ENCODE measurements around the gene DUSP1.
"Not testable (repeated sequence)": the region's sequence is repeated elsewhere in the genome, so short reads cannot be mapped to it uniquely, and the experiment has no call there.

The DUSP1 gene, protein sequence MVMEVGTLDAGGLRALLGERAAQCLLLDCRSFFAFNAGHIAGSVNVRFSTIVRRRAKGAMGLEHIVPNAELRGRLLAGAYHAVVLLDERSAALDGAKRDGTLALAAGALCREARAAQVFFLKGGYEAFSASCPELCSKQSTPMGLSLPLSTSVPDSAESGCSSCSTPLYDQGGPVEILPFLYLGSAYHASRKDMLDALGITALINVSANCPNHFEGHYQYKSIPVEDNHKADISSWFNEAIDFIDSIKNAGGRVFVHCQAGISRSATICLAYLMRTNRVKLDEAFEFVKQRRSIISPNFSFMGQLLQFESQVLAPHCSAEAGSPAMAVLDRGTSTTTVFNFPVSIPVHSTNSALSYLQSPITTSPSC

DNA sequence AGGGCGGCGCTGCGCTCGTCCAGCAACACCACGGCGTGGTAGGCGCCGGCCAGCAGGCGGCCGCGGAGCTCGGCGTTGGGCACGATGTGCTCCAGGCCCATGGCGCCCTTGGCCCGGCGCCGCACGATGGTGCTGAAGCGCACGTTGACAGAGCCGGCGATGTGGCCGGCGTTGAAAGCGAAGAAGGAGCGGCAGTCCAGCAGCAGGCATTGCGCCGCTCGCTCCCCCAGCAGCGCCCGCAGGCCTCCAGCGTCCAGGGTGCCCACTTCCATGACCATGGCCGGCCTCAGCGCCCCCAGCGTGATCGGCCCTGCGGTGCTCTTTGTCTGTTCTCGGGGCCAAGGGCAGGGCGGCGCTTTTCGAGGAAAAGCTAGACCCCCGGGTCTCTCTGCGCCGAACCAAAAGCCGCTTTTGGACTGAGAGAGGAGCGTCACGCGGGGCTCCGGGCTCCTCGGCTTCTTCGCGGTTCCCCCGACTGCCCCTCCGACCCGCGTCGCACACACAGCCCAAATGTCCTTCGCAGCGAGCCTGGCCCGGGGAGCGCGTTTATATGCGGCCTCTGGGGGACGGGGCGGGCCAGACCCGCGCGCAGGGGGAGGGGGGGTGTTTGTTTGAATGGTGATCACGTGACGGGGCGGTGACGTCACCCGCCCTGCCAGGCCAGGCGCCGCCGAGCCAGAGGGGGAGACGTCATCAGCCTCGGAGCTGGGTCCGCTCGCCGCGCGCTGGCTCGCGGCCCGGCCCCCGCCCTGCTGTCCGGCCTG is at the start of gene DUSP1:
DUSP1 (minus strand) TSS at position 521 of the 764 bp plus-strand sequence; CDS start at position 278, 243 bp downstream.
- DNase-seq (ENCODE audit: low read depth in 2 of 2) = peak; percentile 92 to 93

DNA sequence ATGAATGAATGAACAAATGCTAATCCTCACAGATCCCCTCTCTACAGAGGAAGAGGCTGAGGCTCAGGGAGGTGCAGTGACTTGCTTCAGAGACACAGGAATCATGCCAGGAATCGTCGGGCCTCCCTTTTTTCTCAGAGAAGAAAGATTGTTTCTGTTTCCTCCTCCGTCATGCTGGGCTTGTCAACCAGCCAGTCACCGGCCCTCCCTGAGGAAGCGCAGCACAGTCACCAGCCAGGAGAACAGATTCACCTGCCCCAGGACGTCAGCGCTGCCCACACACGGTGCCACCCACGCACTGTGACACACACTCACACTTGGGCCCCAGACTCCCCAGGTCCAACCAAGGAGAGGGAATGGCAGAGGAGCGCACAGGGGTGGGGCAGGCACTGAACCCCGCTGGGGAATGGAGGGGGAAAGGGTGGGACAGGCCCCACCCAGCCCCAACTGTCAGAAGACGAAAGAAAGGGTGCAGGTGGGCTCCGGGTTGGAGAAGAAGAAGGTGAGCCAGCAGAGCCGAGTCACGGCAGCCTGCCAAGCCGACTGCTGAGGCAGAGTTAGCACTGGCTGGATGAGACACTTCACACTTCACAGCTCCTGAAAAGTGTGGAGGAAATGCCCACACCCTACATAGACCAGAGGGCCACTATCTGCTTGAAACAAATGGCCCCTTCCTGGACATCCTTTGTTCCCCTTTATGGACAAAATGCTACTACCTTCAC is 49.2 kb upstream of the DUSP1 start:
- no peak for DNase-seq (ENCODE audit: low read depth in 2 of 2)

DNA sequence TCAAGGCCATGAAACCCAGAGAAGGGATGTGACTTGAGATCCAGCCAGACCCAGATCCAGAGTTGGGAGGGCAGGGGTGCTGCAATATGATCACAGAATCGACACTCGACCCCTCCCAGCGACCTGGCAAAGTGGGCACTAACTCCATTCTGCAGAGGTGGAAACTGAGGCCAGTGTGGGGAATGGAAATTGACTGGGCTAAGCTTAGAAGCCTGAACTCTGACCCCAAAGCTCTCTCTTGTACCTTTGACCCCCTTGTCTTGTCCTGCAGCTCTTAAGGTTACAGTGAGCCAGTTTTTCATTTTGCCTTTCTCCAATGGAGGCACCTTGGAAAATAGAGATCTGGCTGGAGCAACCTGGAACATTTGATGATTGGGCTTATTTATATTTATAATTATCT is 48.6 kb upstream of the DUSP1 start:
- DNase-seq (ENCODE audit: low read depth in 2 of 2) = no peak

DNA sequence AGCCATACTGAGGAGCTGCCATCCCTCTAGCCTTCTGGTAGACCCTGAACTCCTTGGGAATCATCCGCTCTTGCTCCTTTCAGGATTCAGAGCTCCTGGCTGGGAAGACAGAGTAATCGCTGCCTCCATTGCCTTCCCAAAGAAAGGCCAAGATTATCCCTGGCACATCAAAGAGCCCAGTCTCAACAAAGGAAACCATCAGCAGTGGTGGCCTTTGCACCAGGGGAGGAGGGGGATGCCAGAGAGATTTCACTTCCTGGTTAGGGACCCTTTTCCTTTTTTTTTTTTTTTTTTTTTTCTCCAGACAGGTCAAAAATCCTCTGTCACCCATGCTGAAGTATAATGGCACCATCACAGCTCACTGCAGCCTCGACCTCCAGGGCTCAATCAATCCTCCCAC is 47.1 kb upstream of the DUSP1 start:
- no peak for DNase-seq (ENCODE audit: low read depth in 2 of 2)

DNA sequence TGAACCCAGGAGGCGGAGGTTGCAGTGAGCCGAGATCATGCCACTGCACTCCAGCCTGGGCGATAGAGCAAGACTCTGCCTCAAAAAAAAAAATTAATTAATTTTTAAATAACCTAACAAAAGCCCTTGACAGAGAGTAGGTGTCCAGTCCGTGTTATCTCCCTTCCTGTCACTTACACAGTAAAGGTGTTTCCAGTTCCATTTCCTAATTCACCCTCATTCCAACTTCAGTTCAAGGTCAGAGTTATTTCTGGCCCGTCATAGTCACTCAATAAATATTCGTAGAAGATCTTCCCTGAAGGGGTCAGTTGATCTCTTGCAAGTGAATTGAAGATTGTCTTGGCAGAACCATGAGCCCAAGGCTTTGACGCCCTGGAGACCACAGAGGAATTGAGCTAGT is 46.7 kb upstream of the DUSP1 start:
- DNase-seq (ENCODE audit: low read depth in 2 of 2) = no peak

DNA sequence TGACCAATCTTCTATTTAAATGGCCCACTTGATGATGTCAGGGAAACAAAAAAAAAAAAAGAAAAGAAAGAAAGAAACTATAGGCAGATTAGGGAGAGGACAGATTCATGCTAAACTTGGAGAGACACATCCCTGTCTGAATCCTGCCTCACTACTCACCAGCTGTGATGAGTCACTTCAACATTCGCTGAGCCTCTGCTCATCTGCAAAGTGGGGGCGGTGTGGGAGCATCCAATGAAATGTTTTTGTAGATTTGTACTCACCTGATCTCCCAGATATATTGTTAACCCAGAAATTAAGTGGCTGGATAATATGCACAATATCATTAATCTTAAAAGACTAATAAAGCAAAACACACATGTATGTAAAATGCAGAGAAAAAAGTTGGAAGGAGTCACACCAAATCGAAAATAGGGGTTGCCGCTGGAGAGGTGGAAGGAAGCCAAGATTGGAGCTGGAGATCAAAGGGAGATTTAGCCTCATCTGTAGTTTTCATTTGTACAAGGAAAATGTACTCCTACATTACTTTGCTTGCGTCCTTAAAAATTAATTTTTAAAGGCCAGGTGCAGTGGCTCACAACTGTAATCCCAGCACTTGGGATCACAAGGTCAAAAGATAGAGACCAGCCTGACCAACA is 46.0 kb upstream of the DUSP1 start:
- DNase-seq (ENCODE audit: low read depth in 2 of 2) = peak in 1 of 2 experiments; percentile 48

DNA sequence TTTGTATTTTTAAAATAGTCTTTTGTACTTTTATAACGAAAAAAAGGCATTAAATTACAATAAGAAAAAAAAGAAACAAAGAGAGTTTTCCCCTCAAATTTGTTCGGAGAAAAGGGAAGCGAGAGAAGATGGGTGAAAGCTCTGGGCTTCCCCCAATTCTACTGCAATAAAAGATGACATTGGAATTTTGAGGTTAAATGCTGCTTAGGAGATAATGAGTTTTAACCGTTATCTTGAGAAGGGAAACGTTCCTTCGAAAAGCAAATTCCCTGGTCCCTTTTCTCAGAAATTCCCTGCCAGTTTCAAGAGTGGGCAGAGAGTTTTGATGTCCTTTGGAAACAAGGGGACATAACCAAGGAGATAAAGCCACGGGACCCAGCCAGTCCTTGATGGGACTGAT is 44.6 kb upstream of the DUSP1 start:
- DNase-seq (ENCODE audit: low read depth in 2 of 2) = no peak

DNA sequence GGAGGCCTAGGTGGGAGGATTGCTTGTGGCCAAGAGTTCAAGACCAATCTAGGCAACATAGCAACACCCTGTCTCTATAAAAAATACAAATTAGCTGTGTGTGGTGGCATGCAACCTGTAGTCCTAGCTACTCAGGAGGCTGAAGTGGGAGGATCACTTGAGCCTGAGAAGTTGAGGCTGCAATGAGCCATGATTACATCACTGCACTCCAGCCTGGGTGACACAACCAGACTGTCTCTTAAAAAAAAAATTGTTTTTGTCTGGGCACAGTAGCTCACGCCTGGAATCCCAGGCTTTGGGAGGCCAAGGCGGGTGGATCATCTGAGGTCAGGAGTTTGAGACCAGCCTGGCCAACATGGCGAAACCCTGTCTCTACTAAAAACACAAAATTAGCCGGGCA is 40.0 kb upstream of the DUSP1 start:
- not testable (repeated sequence) for DNase-seq (ENCODE audit: low read depth in 2 of 2)

DNA sequence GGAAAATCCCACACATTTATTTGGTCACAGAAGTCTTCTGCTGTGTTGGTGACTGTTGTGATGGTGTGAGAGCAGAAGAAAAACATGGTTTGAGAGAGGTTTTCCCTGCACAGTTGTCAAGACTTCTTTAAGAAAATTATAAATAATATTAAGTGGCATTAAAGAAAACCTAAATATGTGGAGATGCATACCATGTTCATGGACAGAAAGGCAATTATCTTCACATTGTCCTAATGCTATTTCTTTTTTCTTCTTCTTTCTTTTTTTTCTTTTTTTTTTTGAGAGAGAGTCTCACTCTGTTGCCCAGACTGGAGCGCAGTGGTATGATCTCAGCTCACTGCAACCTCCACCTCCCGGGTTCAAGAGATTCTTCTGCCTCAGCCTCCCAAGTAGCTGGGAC is 38.8 kb upstream of the DUSP1 start:
- no peak for DNase-seq (ENCODE audit: low read depth in 2 of 2)

DNA sequence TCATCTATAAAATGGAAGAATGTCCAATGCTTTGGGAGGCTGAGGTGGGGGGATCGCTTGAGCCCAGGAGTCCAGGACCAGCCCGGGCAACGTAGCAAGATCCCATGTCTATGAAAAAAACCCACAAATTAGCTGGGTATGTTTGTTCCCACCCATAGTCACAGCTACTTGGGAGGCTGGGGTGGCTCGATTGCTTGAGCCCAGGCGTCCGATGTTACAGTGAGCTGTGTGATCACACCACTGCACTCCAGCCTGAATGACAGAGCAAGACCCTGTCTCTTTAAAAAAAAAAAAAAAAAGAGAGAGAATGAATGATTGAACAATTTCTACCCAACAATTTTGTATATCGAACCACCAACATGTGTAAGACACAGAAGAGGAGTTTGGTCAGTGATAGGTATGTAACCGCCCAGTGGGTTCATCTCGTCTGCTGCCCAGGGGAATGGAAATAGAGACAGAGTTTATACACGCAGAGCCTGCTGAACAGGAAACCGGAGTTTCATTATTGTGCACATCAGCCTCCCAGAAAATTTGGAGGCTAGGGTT is 36.8 kb upstream of the DUSP1 start:
- no peak for DNase-seq (ENCODE audit: low read depth in 2 of 2)

DNA sequence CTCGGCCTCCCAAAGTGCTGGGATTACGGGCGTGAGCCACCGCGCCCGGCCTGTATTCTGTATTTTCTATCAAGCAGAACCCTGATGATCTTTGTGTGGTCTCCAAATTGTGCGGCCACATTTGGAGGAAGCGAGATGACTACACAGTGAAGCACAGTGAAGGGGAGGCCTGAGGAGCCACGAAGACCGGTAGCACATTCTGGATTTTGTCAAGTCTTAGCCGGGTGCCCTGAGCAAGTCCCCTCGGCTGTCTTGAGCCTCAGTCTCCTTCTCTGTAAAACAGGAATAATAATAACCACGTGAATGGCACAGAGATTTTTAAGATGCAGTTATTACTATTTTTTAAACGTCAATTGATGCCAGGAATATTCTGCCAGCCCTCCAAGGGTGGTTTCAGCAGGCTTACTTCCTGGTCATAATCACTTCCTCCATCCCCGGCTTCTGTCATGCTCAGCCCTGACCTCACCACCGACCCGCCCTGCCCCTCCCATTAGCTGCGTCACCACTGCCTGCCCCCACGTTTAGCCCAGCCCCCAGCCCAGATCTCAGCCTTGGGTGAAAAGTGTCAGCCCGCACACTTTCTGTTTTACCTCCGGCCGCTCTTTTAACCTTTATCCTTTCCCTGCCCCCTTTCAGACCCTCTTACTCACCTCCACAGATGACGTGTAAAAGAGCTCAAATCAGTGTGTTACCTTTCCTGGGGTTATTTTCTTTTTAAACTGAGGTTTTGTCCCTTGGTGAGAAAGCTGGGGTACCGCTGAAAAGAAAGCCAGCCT is 36.1 kb upstream of the DUSP1 start:
- peak in 1 of 2 experiments; percentile 32 for DNase-seq (ENCODE audit: low read depth in 2 of 2)

DNA sequence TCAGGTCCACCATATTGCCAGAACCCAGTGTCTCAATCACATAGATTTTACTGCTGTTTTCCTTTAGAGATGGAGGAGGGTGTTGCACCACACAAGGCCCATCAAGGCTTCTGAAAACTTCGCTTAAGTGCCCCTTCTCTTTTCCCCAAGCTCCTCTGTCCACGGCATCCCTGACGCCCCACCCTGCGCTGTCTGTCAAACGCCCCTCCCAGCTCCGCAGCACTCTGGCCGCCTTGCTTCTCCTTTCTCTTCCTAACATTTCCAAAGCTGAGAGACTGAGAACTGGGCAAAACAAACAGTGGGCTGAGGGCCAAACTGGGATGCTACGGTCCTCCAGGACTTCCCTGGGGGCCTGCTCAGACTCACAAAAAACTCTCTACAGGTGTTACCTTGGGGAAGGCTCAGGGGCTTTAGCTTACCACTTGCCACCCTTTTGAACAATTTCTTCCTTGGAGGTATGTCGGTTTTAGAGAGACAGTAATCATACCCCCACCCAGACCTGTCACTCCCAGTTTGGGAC is 34.8 kb upstream of the DUSP1 start:
- no peak for DNase-seq (ENCODE audit: low read depth in 2 of 2)

DNA sequence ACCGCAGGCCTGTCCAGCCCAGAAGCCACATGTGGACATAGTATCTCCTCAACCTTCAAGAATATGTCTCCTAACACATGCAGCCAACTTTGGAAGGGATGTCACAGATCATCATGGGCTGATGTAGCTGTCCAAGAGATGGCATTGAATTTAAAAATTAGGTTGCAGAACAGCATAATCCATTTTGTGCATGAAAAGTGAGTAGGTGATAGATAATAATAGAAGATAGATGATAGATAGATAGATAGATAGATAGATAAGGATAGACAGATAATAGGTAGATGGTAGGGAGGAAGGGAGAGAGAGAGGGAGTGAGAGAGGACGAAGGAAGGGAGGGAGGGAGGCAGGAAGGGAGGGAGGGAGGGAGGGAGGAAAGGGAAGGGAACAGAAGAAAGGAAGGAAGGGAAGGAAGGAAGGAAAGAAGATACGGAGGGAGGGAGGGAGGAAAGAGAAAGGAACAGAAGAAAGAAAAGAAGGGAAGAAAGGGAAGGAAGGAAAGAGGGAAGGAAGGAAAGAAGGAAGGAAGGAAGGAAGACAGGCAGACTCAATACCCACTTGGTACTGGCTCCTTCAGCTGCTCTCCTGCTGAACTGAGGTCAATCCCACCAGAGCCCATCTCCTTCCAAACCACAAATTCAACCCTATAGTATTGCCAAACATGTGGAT is 34.2 kb upstream of the DUSP1 start:
- DNase-seq (ENCODE audit: low read depth in 2 of 2) = no peak

DNA sequence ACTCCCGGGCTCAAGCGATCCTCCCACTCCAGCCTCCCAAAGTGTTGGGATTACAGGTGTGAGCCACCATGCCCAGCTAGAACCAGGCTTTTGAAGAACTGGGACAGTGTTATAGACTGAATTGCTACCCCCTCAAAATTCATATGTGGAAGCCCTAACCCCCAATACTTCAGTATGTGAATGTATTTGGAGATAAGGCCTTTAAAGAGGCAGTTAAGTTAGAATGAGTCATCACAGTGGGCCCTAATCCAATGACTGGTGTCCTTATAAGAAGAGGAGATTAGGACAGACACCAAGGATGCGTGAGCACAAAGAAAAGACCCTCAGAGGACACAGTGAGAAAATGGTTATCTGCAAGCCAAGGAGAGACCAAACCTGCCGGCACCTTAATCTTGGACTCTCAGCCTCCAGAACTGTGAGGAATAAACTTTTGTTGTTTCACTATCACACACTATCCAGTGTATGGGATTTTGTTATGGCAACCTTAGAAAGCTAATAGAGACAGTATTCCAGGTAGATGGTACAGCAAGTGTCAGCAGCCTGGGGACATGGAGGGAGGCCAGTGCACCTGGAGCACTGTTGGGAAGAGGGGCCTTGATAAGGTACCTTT is 31.7 kb upstream of the DUSP1 start:
- no peak for DNase-seq (ENCODE audit: low read depth in 2 of 2)

DNA sequence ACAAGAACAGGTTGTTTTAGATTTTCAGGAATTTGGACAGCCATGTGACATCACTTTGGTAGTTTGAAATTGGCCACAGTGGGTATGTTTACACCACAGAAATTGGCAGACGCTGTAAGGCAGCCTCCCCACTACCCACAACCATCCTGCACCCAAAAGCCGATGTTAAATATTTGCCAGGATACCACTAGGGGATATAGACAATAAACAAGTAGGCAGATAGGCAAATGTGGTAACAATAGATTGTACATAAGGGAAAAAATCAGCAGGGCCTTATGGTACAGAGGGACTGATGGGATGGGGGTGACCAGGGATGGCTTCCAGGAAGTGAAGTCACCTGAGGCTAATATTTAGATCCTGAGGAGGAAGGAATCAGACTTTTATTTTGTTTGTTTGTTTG is 31.1 kb upstream of the DUSP1 start:
- DNase-seq (ENCODE audit: low read depth in 2 of 2) = no peak

DNA sequence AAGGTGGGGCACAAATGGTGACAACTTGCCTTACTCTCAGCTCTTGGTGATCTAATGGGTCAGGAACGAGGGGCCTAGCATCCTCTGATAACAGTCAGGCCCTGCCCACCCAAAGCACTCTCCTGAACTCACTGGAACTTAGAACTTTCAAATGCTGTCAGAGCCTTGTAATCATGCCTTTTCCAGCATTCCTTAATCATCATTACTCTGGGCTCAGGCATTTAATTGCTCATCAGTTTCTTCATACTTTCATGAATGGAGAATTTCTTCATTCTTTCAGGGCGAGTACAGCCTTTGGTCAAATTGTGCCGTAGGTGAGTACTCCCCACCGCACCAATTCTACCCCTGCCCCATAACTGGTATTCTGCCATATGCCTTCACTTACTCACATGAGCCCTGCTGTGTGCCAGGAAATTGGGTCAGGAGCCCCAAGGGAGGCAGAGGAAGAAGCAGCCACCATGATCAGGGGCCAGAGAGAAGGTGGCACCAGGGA is 30.2 kb upstream of the DUSP1 start:
- DNase-seq (ENCODE audit: low read depth in 2 of 2) = peak; percentile 81 to 83

DNA sequence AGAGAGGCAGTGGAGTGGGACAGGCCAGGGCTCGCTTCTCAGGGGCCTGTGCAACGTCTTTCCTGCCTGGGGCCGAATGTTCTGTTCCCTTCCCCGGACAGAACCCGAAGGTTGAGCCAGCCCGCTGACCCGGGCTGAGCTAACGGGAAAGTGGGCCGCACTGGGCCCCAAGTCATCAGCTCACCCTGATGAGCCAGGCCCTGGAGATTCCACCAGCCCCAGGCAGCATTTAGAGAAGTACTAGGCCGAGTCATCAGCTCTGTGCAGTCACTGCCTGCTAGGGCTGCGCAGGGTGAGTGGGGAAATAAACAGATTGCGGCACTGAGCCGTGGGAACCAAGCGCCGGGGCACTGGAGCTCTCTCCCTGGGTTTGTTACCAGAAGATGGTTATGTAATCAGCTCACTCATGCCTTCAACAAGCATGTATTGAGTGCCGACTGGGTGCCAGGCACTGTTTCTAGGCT is 29.1 kb upstream of the DUSP1 start:
- DNase-seq (ENCODE audit: low read depth in 2 of 2) = no peak

DNA sequence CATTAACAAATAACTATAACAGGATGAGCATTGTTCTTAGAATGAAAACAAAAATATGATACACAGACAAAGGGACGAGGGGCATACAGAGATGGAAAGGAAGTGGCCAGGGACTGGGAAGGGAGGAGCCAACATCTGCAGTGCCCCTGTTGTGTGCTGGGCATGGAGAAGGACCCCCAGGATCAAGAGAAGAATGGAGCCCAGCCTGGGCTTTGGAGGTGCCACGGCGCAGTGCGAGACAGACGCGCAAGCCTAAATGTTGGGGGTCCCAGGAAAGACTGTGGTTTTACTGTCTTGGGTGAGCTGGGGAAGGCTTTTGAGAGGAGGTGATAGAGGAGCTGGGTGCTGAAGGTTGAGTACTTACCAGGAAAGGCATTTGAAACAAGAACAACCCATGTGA is 28.4 kb upstream of the DUSP1 start:
- no peak for DNase-seq (ENCODE audit: low read depth in 2 of 2)

DNA sequence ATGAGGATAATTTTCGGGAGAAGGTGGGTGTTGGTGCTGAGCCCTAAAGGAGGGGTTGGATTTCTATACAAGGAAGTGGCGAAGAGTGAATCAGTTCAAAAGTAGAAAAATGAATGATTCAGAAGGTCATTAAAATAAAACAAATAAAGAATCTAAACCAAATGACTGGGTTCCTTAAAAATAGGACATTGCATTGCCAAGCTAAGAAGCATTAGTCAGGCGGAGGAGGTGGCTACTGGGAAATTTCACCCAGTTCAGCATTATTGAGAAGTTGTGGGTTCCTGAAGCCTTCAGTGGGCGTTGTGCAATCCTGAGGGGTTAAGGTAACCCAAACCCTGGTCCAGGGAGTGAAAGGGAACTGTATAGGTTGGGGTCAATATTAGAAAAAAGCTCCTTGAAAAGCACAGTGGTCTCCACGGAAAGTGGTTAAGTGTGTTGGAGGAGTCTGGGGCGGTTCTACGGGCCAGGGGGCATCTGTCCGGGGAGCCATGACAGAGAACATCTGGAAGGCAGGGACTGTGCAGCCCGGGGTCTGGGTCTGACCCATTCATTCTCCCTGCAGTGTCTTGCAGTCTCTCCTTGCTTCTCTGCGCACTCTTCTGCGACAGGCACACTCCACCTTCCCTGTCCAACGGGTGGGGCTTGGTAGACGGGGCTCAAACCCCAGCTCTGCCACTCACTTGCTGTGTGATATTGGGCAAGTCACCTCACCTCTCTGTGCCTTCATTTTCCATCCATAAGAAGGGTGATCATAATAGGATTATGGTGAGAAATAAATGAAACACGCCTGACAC is 27.6 kb upstream of the DUSP1 start:
- peak; percentile 66 to 69 for DNase-seq (ENCODE audit: low read depth in 2 of 2)

Data from fibroblast of skin of left biceps (primary cell).